GM23248 (cell line): ENCODE results near the gene KLF7.

Experiments used
- EZH2 ChIP-seq: fragments of 200-600 bp; sonication (generic); IDR thresholded peaks from 2 replicates; pipeline ENCODE4 v1.6.1; 2018; ENCODE audit warnings: antibody characterized with exemption, mild to moderate bottlenecking; ENCODE audit not compliant: insufficient read depth, poor library complexity, severe bottlenecking
- EZH2phosphoT487 ChIP-seq: fragments of 200-600 bp; sonication (generic); IDR thresholded peaks from 2 replicates; pipeline ENCODE4 v1.6.1; 2018; ENCODE audit warnings: antibody characterized with exemption, moderate library complexity, mild to moderate bottlenecking, low read depth; ENCODE audit not compliant: insufficient read depth

DNA sequence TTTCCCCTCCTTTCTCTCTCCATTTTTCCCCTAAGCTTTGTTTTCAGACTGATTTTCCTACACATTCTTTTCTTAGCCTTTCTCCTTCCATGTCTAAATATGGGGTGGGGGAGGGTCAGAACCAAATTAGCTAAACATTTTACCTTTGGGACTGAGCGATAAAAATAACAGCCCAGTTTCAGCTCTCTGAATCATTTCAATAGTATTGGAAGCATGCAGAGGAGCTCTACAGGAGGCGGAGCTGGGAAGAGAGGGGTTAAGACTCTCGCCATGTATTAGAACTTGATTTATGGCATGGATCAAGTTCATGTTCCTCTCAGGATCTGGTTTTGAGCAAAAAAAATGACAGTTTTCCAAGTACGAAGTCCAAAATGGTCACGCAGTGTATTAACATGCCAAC, 117.3 kb downstream of the KLF7 start:
- TF ChIP-seq EZH2, result no peak
- no peak for TF ChIP-seq EZH2phosphoT487
